Activated T-cell treated with anti-CD3 and anti-CD28 coated beads for 4 hours (primary cell): ENCODE data around the gene RBCK1.
A peak's percentile ranks its signal among the peaks of the same experiment; 100 is the strongest.
"Not testable (repeated sequence)": the region's sequence is repeated elsewhere in the genome, so short reads cannot be mapped to it uniquely, and the experiment has no call there.

Experiments used
- DNase-seq: peaks from one replicate; pipeline ENCODE4 v3.0.0-alpha.2; 2020

The RBCK1 gene

DNA sequence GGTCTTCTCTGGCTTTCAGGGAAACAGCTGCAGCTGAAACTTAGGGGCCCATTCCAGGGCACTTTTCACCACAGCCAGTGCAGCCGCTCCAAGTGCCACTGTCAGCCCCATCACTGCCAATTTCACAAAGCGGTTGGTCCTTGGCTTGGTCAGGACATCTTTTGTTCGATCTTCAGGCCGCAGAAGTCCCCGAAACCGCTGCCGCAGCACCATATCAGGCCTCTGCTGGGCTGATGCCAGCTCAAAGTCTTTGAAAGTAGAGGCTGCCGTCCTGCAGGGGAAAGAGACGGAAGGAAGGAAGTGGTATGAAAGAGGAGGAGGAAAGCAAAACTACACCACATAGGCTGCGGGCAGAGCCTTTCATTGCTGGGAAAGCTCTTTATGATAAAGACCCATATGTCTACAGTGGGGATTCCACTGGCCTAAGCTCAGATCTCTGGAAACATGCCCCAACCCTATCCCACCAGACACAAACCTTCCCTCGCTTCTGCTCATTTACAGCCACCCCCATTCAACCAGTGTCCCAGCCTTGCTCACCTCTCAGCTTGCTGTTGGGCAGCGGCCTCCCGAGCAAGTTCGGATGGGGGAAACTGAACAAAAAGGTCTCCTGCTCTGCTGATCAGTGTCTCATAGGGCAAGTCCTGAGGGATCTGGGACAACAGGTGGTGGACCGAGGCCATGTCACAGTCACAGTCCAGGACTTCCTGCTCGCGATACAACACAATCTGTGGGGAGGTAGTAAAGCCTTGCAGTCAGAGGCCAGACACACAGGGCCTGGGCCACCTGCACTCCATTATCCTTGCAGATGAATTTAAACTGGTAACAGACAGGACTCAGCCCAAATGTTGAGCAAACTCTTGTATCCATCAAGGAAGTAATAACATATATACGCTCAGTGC lies 30.7 kb downstream of the RBCK1 start:
- DNase-seq, result peak; percentile 41

GRCh38 chr20:440148-440547 lies 32.0 kb downstream of the RBCK1 start:
- no peak for DNase-seq

GRCh38 chr20:440636-441035 lies 32.5 kb downstream of the RBCK1 start:
- no peak for DNase-seq

DNA sequence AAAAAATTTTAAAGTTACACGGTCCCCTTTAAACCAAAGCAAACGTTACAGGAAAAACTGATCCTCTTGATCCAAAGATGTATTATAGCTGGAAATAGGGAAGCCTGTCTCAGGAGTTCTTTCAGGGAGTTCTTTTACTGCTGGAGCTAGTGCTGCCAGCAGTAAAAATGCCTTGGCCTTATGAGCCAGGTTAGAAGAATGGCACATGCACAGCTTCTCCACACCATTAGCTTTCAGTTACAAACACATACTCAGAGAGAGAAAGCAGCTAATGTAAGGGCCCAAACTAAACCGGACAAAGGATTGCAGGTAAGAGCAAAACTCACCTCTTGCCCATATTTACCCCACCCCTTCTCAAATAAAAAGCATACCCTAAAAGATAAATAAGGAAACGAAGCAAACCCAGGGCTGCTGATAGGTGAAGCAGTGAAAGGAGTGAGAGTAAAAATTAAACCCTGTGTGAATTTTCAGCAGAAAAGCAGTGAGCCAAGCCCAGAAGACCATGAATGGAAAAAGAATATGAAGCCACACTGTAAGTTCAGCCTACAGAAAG lies 35.2 kb downstream of the RBCK1 start:
- DNase-seq, result no peak

DNA sequence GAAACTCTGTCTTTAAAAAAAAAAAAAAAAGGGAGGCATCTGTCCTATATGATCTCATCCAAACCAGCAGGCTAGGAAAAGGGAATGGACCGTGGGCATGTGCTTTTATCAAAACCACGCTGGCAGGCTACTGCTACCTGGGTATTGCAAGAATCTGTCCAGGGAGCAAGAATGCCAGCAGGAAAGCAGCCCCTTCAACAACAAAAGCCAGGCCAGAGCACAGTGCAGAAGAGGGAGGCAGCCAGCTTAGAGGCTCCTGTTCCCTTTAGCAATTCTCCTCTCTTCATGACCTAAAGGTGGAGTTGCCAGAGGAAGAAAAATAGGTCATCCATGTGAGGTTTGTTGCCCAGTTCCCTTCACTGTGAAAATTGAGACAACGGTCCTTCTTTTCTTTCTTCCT lies 36.0 kb downstream of the RBCK1 start:
- no peak for DNase-seq

DNA sequence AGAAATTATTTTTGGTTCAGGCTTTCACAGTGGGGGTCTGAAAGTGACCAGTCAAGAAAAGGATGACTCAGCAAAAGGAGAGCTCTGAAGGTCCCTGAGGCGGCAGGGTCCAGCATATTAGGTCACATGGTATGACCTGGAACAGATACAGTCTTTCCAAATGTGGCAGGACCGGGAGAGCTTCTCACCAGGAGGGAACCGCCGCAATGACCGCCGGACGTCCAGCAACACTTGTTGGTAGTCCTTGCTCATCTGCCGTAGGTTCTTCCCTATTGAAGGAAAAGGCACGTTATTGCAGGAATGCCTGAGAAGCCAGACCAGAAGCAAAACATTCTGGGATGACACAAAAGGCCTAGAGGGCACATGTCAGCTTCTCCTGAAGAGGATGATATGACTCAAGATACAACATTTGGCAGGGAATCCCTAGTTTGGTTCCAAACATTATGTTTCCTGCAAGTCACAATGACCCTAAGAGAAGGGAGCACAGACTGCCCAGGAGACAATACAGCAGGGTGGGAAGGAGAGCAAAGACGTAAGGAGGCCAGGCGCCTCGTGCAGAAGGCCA lies 36.8 kb downstream of the RBCK1 start:
- DNase-seq, result no peak

- DNase-seq, result no peak
Observed at GRCh38 chr20:445514-446336, 37.6 kb downstream of the RBCK1 start.

- DNase-seq, result not testable (repeated sequence)
Observed at GRCh38 chr20:452021-452420, 43.9 kb downstream of the RBCK1 start.

GRCh38 chr20:454951-455350 lies 46.9 kb downstream of the RBCK1 start:
- DNase-seq, result no peak

- no peak for DNase-seq
Observed at GRCh38 chr20:458776-459175, 50.7 kb downstream of the RBCK1 start.

- no peak for DNase-seq
Observed at GRCh38 chr20:460180-460579, 52.1 kb downstream of the RBCK1 start.

DNA sequence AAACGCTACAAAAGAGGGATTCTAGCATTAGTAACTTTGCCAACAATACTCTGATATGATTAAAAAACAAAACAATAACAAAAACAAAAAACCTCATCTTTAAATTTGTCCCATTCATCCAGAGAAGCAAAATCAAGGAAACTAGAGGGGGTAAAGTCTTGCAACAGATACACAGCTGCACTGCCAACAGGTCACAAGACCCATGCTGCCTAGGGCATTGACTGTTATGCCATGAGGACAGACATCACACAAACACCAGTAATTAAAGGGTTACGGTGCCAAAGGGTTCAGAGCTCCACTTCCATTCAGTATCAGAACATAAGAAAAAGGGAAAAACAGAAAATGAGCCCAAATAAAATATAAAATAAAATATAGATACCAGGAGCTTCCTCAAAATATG lies 52.6 kb downstream of the RBCK1 start:
- DNase-seq, result no peak

DNA sequence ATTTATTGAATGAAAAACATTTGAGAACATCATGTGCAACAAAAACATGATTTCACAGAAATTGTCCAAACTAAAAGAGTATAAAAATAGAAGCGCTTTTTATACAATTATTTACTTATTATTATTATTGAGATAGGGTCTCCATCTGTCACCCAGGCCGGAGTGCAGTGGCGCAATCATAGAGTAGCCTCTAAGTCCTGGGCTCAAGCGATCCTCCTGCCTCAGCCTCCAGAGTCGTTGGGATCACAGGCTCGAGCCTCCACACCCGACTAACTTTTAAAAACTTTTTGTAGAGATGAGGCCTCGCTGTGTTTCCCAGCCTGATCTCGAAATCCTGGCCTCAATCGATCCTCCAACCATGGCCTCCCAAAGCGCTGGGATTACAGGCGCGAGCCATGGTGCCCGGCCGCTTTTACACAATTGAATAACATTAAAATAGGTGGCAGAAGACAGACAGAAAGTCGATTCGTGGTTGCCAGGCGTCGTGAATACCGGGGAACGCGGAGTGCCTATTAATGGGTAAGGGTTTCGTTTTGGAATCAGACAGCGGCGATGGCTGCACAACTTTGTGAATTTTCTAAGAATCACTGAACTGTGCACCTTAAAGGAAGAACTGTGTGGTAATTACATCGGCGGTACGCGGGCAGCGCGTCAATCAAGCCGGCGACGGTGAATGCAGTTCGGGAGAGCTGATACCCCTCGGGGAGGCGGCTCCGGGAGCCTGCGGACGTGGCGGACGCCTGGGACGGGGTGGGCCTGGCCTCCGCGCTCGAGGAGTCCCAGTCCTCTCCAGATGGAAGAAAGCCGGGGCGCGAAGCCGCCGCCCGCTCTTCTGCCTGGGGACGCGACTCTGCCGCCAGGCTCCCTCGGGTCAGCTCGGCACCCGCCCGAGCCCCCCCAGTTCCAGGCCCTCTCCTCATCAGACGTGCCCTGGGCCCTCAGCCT lies 53.4 kb downstream of the RBCK1 start:
- DNase-seq, result peak; percentile 30

DNA sequence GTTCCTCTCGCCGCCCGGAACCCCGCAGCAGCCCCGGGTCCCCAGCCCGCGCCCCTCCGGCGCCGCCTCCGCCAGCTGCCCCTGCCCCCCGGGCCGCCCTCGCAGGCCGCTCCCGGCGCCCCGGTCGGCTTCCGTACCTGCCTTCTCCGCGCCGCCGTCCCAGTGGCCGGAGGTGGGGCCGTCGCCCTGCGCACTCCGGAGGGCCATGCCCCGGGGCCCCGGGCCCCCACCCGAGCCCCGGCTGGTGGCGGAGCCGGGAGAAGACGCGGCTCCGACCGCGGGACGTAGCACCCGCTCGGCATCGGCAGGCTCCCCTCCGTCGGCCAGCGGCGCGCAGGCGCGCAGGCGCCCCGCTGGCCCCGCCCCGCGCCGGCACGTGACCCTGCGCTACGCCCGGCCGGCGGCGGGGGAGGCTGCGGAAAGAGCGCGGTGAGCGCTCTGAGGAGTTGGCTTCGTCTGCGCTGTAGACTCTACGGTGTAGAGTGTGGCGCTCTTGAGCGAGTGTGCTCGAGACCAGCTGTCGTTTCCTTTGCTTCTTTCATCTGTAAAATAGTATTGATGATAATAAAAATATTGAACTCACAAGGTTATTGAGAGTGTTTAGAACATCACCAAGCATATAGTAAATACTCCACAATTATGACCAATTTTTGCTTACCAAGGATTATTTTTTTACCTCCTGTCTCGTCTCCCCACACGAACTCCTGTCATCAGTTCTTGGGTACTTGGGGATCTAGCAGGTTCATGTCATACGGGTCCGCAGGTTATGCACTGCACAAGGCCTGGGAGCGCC lies 54.3 kb downstream of the RBCK1 start, which contains the start of gene TBC1D20:
TBC1D20 (minus strand) TSS at position 335 of the 793 bp plus-strand sequence; CDS start at position 207, 128 bp downstream.
- peak; percentile 75 for DNase-seq

DNA sequence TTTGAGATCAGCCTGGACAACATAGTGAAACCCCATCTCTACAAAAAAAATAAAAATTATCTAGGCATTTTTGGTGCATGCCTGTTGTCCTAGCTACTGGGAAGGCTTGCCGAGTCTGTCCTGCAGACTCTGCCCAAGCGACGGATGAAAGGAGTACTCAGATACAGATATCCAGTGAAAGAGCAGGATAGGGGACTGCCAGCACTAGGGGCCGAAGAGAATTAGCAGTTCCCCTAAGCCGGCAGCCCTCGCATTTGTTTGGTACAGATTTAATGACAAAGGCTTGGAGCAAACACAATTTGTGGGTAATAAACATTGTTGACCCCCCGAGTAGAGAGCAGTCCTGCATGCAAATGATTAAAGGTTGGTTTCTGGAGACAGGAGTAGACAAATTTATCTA lies 59.7 kb downstream of the RBCK1 start:
- no peak for DNase-seq

DNA sequence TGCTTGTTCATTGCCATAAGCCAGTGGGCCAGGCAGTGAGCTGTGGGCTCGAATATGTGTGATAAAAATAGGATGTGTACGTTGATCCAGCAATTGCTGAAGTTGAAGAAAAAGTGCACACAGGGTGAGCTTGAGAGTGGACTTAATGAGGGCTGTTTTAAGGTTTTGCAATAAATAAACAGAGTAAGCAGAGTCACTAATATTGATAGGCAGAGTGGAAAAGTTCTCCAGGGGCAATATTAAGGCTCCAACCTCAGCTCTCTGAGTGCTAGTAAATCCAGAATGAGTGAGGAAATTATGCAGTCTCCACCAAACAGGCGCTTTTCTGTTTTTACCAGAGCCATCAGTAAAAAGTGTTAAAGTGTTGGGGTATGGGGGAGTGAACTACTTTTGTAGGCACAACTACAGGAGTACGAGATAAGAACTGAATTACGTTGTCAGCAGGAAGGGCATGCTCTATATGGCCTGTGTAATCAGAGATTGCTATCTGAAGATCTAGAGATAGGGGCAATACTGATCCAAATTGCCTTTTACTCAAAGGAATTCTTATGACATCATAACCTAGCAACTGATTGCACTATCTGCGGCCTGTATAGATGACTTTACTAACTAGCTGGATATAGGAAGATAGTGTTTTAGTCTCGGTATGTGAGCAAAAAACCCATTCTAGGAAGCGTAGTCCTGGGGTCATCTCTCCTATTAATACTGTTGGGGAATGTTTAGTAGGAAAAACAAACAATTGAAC lies 61.8 kb downstream of the RBCK1 start:
- no peak for DNase-seq

- DNase-seq, result no peak
Observed at GRCh38 chr20:472137-472846, 64.2 kb downstream of the RBCK1 start.

- DNase-seq, result no peak
Observed at GRCh38 chr20:472889-473292, 64.8 kb downstream of the RBCK1 start.

DNA sequence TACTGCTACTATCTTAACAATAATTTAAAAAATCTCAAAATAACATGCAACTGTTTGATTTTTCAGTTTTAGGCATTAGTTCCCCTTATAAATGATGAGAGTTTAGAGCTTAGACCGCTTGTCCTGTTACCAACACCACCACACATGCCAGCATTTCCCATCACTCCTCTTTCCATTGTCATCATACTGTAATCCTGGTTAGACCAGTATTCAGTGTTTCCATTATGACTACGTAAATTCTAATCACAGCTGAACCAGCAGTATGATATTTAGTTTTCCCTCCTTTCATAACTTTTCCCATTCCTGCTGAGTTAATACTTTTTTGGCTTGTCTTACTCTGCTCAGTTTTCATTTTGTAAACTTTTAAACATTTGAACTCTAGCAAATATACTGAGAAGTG lies 66.5 kb downstream of the RBCK1 start:
- DNase-seq, result no peak
